HCT116 (cell line): ENCODE results near the gene TNFRSF25. TPM values are rescaled to one million over a fixed set of nuclear protein-coding genes. Genes with fewer than 3 reads are reported as not detected.

Source experiments
- ATAC-seq: fragments of 200-7000 bp; cut with Tn5 transposase; 2 replicates; pipeline ENCODE4 v1.9.1; 2020; ENCODE audit warnings: mild to moderate bottlenecking, moderate library complexity
- BruUV-seq: library from RNA; stranded (reverse); fragments of 400-500 nt; replicated peaks from 2 replicates; lab custom pipeline; 2021; lab: Mats Ljungman, UMichigan
- CTCF ChIA-PET: fragments of 300-600 bp; sonication (Branson Sonifier 250); formaldehyde crosslinking; loops from one replicate; lab custom pipeline; 2021; ENCODE audit warnings: antibody characterized with exemption; lab: Charles Lee
- POLR2A ChIA-PET: fragments of 300-600, 350-600 bp; sonication (Branson Sonifier 250); formaldehyde crosslinking; loops from one replicate; lab custom pipeline; 2021; ENCODE audit warnings: antibody characterized with exemption; lab: Charles Lee
- RAD21 ChIA-PET, 2 experiments: fragments of 300-600 bp; sonication (Branson Sonifier 250); formaldehyde crosslinking; loops; one replicate each; lab custom pipeline; 2023; ENCODE audit warnings: low total read pairs in 2 of 2; ENCODE audit not compliant: uncharacterized antibody in 2 of 2, unreplicated experiment in 2 of 2, low non-redundant PET in 1 of 2; lab: Charles Lee
- DNase-seq: peaks from one replicate; pipeline ENCODE4 v3.0.0-alpha.2; 2010; ENCODE audit warnings: low read depth, low spot score
- H2AFZ ChIP-seq: fragments of 200-600 bp; shearing (Covaris generic), sonication (generic); 2 replicates; pipeline ENCODE4 v1.6.1; 2017; ENCODE audit warnings: low read depth, mixed run types, mixed read lengths, antibody characterized with exemption, low read length; ENCODE audit not compliant: poor library complexity, severe bottlenecking
- H3K27ac ChIP-seq: 2 replicates; pipeline ENCODE4 v1.5.1; 2012; ENCODE audit warnings: low read depth, low read length
- H3K27me3 ChIP-seq: fragments of 200-600 bp; sonication (generic); 2 replicates; pipeline ENCODE4 v1.6.1; 2016; ENCODE audit warnings: mixed run types, low read length, mixed read lengths; ENCODE audit not compliant: insufficient read depth
- H3K36me3 ChIP-seq, 2 experiments: fragments of 200-500 bp in 1 of 2; fragments of 200-600 bp in 1 of 2; sonication (Bioruptor generic) in 1 of 2; sonication (generic) in 1 of 2; 2 replicates each; pipeline versions ENCODE4 v1.5.1 to v1.6.1; 2014 to 2016; ENCODE audit warnings: low read length in 2 of 2, inconsistent platforms in 1 of 2, mixed read lengths in 1 of 2, mixed run types in 1 of 2; ENCODE audit not compliant: insufficient read depth in 2 of 2, control insufficient read depth in 1 of 2
- H3K4me1 ChIP-seq, 2 experiments: fragments of 200-600 bp in 1 of 2; sonication (generic) in 1 of 2; 2 replicates each; pipeline versions ENCODE4 v1.5.1 to v1.6.1; 2012 to 2017; ENCODE audit warnings: low read length in 2 of 2, inconsistent platforms in 1 of 2, mild to moderate bottlenecking in 1 of 2, mixed read lengths in 1 of 2, mixed run types in 1 of 2, moderate library complexity in 1 of 2; ENCODE audit not compliant: insufficient read depth in 2 of 2, control insufficient read depth in 1 of 2
- H3K4me2 ChIP-seq: fragments of 200-600 bp; sonication (generic); 2 replicates; pipeline ENCODE4 v1.6.1; 2017; ENCODE audit warnings: mixed run types, low read length, mixed read lengths
- H3K4me3 ChIP-seq, 2 experiments: fragments of 200-600 bp in 1 of 2; sonication (generic) in 1 of 2; replicated peaks in 1 of 2; 2 replicates each; pipeline ENCODE4 v1.5.1; 2011 to 2016; ENCODE audit warnings: low read length in 2 of 2, control low read depth in 1 of 2, low read depth in 1 of 2, mild to moderate bottlenecking in 1 of 2, mixed read lengths in 1 of 2, mixed run types in 1 of 2
- H3K79me2 ChIP-seq: fragments of 200-600 bp; sonication (generic); 2 replicates; pipeline ENCODE4 v1.6.1; 2017; ENCODE audit warnings: mild to moderate bottlenecking, mixed run types, low read length, moderate library complexity, mixed read lengths; ENCODE audit not compliant: insufficient read depth
- H3K9ac ChIP-seq: fragments of 200-600 bp; sonication (generic); 2 replicates; pipeline ENCODE4 v1.6.1; 2016; ENCODE audit warnings: low read length, mixed read lengths
- H3K9me2 ChIP-seq: fragments of 200-600 bp; sonication (generic), shearing (Covaris generic); 2 replicates; pipeline ENCODE4 v1.6.1; 2017; ENCODE audit warnings: mixed run types, mild to moderate bottlenecking, moderate library complexity; ENCODE audit not compliant: insufficient read depth
- H3K9me3 ChIP-seq, 2 experiments: fragments of 200-500 bp in 1 of 2; fragments of 200-600 bp in 1 of 2; sonication (Bioruptor generic) in 1 of 2; sonication (generic) in 1 of 2; 2 replicates each; pipeline ENCODE4 v1.6.1; 2014 to 2017; ENCODE audit warnings: low read length in 2 of 2, mixed read lengths in 2 of 2, inconsistent platforms in 1 of 2, low read depth in 1 of 2, mild to moderate bottlenecking in 1 of 2, mixed run types in 1 of 2, moderate library complexity in 1 of 2; ENCODE audit not compliant: control insufficient read depth in 1 of 2, insufficient read depth in 1 of 2
- H4K20me1 ChIP-seq: fragments of 200-600 bp; sonication (generic), shearing (Covaris generic); 2 replicates; pipeline ENCODE4 v1.6.1; 2017; ENCODE audit warnings: mixed run types, mild to moderate bottlenecking, moderate library complexity; ENCODE audit not compliant: insufficient read depth
- EGR1 ChIP-seq: IDR thresholded peaks from 2 replicates; pipeline ENCODE4 v1.6.1; 2012; ENCODE audit warnings: low read depth
- JUND ChIP-seq: IDR thresholded peaks from 2 replicates; pipeline ENCODE4 v1.6.1; 2012
- POLR2A ChIP-seq: IDR thresholded peaks from 2 replicates; pipeline ENCODE4 v1.7.0; 2011; ENCODE audit warnings: borderline replicate concordance; ENCODE audit not compliant: insufficient read depth, insufficient read length; ENCODE audit errors: extremely low read depth
- TCF7L2 ChIP-seq: IDR thresholded peaks from 2 replicates; pipeline ENCODE4 v1.7.0; 2011; ENCODE audit warnings: borderline replicate concordance, inconsistent platforms; ENCODE audit not compliant: insufficient read depth, insufficient read length; ENCODE audit errors: extremely low read depth
- ZFX ChIP-seq: fragments of 450-650 bp; IDR thresholded peaks from 2 replicates; pipeline ENCODE4 v1.6.1; 2017
- ZNF274 ChIP-seq: fragments of 200-500 bp; sonication (Bioruptor generic); IDR thresholded peaks from 2 replicates; pipeline ENCODE4 v1.6.1; 2014; ENCODE audit warnings: mild to moderate bottlenecking, low read depth, low read length, inconsistent platforms
- intact Hi-C: fragments of 100-400 bp; cut with micrococcal nuclease; formaldehyde crosslinking; loops from 2 replicates; pipeline ENCODE4 v1.10.0; 2022
- total RNA-seq: library from RNA; stranded (reverse); gene quantifications from one replicate; pipeline ENCODE4 v1.2.1, GENCODE V29; 2021; ENCODE audit not compliant: unreplicated experiment

The TNFRSF25 gene
- total RNA-seq, 1 experiment from 2014 or later, result 27.5 TPM

GRCh38 chr1:6463120-6463412 is 2.9 kb downstream of the TNFRSF25 start:
- peaks cover 3 to 11% of the 10 kb centered on the region in 2 experiments; a peak in 1 of 4 replicates for H3K36me3 ChIP-seq
- H3K27ac ChIP-seq, result no peak overlapping the region
- H3K4me3 ChIP-seq, result no peak overlapping the region
- H3K79me2 ChIP-seq, result no peaks in the 10 kb centered on the region
- H3K4me1 ChIP-seq, result peaks cover 3 to 10% of the 10 kb centered on the region in 2 experiments; a peak in 3 of 4 replicates
- no peak for ATAC-seq
- ChIA-PET POLR2A (interaction anchor here (1.6 kb wide), 1 partner anchor 14 kb away, joined by 4 read pairs; no protein-coding TSS in a partner anchor), RAD21 (no interaction called here), CTCF (interaction anchor here (1.0 kb wide), 1 partner anchor 23 kb away, joined by 4 read pairs; no protein-coding TSS in a partner anchor)
- H4K20me1 ChIP-seq, result no peaks in the 10 kb centered on the region
- H3K27me3 ChIP-seq, result no peaks in the 10 kb centered on the region
- intact Hi-C loops, result no loop called here
- no peak overlapping the region for H2AFZ ChIP-seq
- no peak for TF ChIP-seq ZFX
- TF ChIP-seq TCF7L2, result no peak
- no peak for TF ChIP-seq EGR1
- TF ChIP-seq ZNF274, result no peak
- no peaks in the 10 kb centered on the region for H3K9me3 ChIP-seq
- no peak for DNase-seq
- no peak overlapping the region for H3K4me2 ChIP-seq
- H3K9ac ChIP-seq, result no peak overlapping the region
- H3K9me2 ChIP-seq, result no peaks in the 10 kb centered on the region
- BruUV-seq, result TSS peak; percentile 30

- DNase-seq, result no peak
- ATAC-seq, result peak; percentile 18; the same call in 1 of the 2 replicates
These were observed 3.4 kb downstream of the TNFRSF25 start for GRCh38 chr1:6462412-6463119.

More at GRCh38 chr1:6462412-6463119, 3.4 kb downstream of the TNFRSF25 start:
- TF ChIP-seq JUND, result 0 out of 2 replicates have a peak, but pooled peaks have one; percentile 22
- no peak for TF ChIP-seq POLR2A
- Histone ChIP-seq H3K27ac (no peak overlapping the region), H3K9ac (no peak overlapping the region), H3K9me2 (no peaks in the 10 kb centered on the region), H3K9me3 (no peaks in the 10 kb centered on the region), H3K36me3 (peaks cover 3 to 11% of the 10 kb centered on the region in 2 experiments; a peak in 1 of 4 replicates), H2AFZ (no peak overlapping the region), H3K27me3 (no peaks in the 10 kb centered on the region), H4K20me1 (no peaks in the 10 kb centered on the region), H3K4me2 (no peak overlapping the region), H3K4me1 (peaks cover 3 to 10% of the 10 kb centered on the region in 2 experiments; a peak in 3 of 4 replicates), H3K4me3 (no peak overlapping the region), H3K79me2 (no peaks in the 10 kb centered on the region)
- ChIA-PET POLR2A (interaction anchor here (1.0 to 1.6 kb wide), 2 partner anchors 13 to 43 kb away, joined by 3 to 4 read pairs; partner anchors contain the start of gene HES2), RAD21 (no interaction called here), CTCF (no interaction called here)
- intact Hi-C loops, result no loop called here
- BruUV-seq, result no TSS peak
